ENCODE results near the gene SRGAP2C.
"Not testable (repeated sequence)": the region's sequence is repeated elsewhere in the genome, so short reads cannot be mapped to it uniquely, and the experiment has no call there.

DNA sequence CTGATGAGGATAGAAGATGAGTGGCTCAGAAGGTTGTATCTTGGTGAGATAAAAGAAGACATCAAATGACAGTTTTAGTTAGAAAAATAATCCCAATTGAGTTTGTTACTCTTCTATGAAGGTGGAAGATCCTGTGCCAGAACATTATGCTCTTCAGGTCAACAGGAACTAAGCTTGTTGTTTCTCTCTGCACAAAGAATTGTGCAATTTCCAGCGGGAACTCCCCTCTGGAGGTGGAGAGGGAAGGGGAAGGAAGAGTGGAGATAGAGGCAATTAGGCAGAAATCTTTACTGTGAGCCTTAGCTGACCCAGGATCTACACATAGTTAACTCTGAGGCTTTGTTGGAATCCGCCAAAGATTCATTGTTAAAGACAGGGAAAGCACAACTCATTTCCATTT, 77.4 kb downstream of the SRGAP2C start:
- TF ChIP-seq POLR2A (IDR thresholded peaks at IDR 0.05); POLR2AphosphoS5 (IDR thresholded peaks at IDR 0.05; ENCODE audit: insufficient read depth in 1 of 2, low read depth in 1 of 2): not testable (repeated sequence)

Measured in vagina (tissue), 2 donors.